Ovary (tissue), 9 donors: Measurements from ENCODE around the gene ADD2. TPM values are rescaled to one million over a fixed set of nuclear protein-coding genes. Genes with fewer than 3 reads are reported as not detected.

Experiments
- DNase-seq, 5 donors: peaks; one replicate each; pipeline ENCODE4 v3.0.0-alpha.2; 2019 to 2020
- H3K27ac ChIP-seq, 2 donors: fragments of 200-600 bp; one replicate each; pipeline versions ENCODE4 v1.5.1 to v1.8.0; 2019 to 2022
- H3K27me3 ChIP-seq: fragments of 200-600 bp; one replicate; pipeline ENCODE4 v1.8.0; 2022
- H3K36me3 ChIP-seq: fragments of 200-600 bp; sonication (generic); one replicate; pipeline ENCODE4 v1.5.1; 2019
- H3K4me1 ChIP-seq: one replicate; pipeline ENCODE4 v1.8.1; 2013; ENCODE audit warnings: mild to moderate bottlenecking, moderate library complexity; ENCODE audit not compliant: insufficient read depth
- H3K4me3 ChIP-seq: fragments of 200-600 bp; sonication (generic); one replicate; pipeline ENCODE4 v1.5.1; 2017
- H3K9me3 ChIP-seq, 2 donors: fragments of 200-600 bp in 1 of 2; sonication (generic) in 1 of 2; one replicate each; pipeline versions ENCODE4 v1.5.1 to v1.8.1; 2013 to 2019; ENCODE audit warnings: mild to moderate bottlenecking in 1 of 2, moderate library complexity in 1 of 2
- CTCF ChIP-seq, 3 donors: fragments of 450-650 bp in 2 of 3; fragments of 200-600 bp in 1 of 3; IDR thresholded peaks; one replicate each; pipeline versions ENCODE4 v1.5.1 to v1.8.0; 2016 to 2022; ENCODE audit warnings: antibody characterized with exemption in 3 of 3, mild to moderate bottlenecking in 1 of 3
- EP300 ChIP-seq: sonication (generic); formaldehyde crosslinking; IDR thresholded peaks from one replicate; pipeline ENCODE4 v1.6.1; 2017; ENCODE audit warnings: antibody characterized with exemption
- POLR2A ChIP-seq: fragments of 450-650 bp; IDR thresholded peaks from one replicate; pipeline ENCODE4 v1.6.1; 2017; ENCODE audit warnings: antibody characterized with exemption, mild to moderate bottlenecking, moderate library complexity
- whole genome bisulfite sequencing, 3 donors: extraction: QIAGEN DNeasy Blood & Tissue Kit in 1 of 3; methylation state at CpG; one replicate each; pipeline versions ENCODE4 v1.1.5 to v1.1.7; 2013 to 2017; 5-methylcytosine and 5-hydroxymethylcytosine counted together
- intact Hi-C, 4 donors: fragments of 100-400 bp; cut with DNase I; formaldehyde crosslinking; loops; one replicate each; pipeline versions ENCODE4 v1.11.0 to v1.15.1; 2022 to 2023
- polyA plus RNA-seq, 2 donors: library from polyadenylated mRNA; stranded (reverse); fragments of 200-250 nt in 1 of 2; fragments of 350-450 nt in 1 of 2; fragmentation: Illumina TruSeq in 1 of 2; extraction: RNeasy Lipid Tissue Mini Kit (QIAGEN cat#74804) in 1 of 2; gene quantifications; one replicate each; pipeline ENCODE4 v1.2.3, GENCODE V29; 2013 to 2014
- total RNA-seq, 7 donors: library from RNA; depleted of rRNA in 2 of 7; stranded (reverse); fragments of >200 nt in 2 of 7; fragmentation: NEBNext Ultra II Directional in 3 of 7; extraction: Animal tissue kit (Norgen Biotek cat#: 25700) in 3 of 7; gene quantifications; one replicate each; pipeline versions ENCODE4 v1.1.0 to v1.2.4, GENCODE V29; 2016 to 2023
- donor health status: DM: no; HTN: no; CAD: no; lungs with moderate emphysema.
- donor health status: DM: no; HTN: no; CAD: no.
- donor health status: Bipolar disorder and iron deficiency.
- donor health status: DM: yes; HTN: yes; CAD: no.
- donor health status: DM: no; HTN: no; CAD: no.
- donor health status: DM: yes; HTN: yes; CAD: no.

Gene ADD2
- total and polyA plus RNA-seq, 9 donors = 0.29 to 6.2 (median 0.82) TPM

GRCh38 chr2:70718736-70719135 is 49.3 kb downstream of the ADD2 start:
- no peaks in the 10 kb centered on the region for H3K36me3 ChIP-seq
- H3K9me3 ChIP-seq = no peaks in the 10 kb centered on the region
- DNase-seq = no peak
- no peak overlapping the region for H3K27ac ChIP-seq
- H3K27me3 ChIP-seq = no peaks in the 10 kb centered on the region
- TF ChIP-seq EP300 = no peak
- TF ChIP-seq POLR2A = no peak
- no peak for TF ChIP-seq CTCF (IDR thresholded peaks at IDR 0.05)
- H3K4me1 ChIP-seq = no peaks in the 10 kb centered on the region
- WGBS, 3 donors = 88 to 94% (median 90%) methylated on average over 2 of the region's 2 CpGs
- H3K4me3 ChIP-seq = no peak overlapping the region
- intact Hi-C loops = no loop called here

GRCh38 chr2:70718241-70718640 is 49.8 kb downstream of the ADD2 start:
- Histone ChIP-seq H3K4me1 (no peaks in the 10 kb centered on the region), H3K36me3 (no peaks in the 10 kb centered on the region), H3K27ac (no peak overlapping the region), H3K4me3 (no peak overlapping the region), H3K27me3 (no peaks in the 10 kb centered on the region), H3K9me3 (no peaks in the 10 kb centered on the region)
- 84 to 94% (median 92%) methylated on average over 2 of the region's 2 CpGs for WGBS, 3 donors
- intact Hi-C loops = no loop called here
- DNase-seq = no peak
- no peak for TF ChIP-seq CTCF (IDR thresholded peaks at IDR 0.05)
- TF ChIP-seq POLR2A = no peak
- no peak for TF ChIP-seq EP300

GRCh38 chr2:70717431-70718038 is 50.5 kb downstream of the ADD2 start:
- DNase-seq = no peak
- H3K4me1 ChIP-seq = no peaks in the 10 kb centered on the region
- no peaks in the 10 kb centered on the region for H3K9me3 ChIP-seq
- intact Hi-C loops = no loop called here
- H3K27me3 ChIP-seq = no peaks in the 10 kb centered on the region
- no peaks in the 10 kb centered on the region for H3K36me3 ChIP-seq
- no peak for TF ChIP-seq EP300
- TF ChIP-seq POLR2A = no peak
- no peak for TF ChIP-seq CTCF (IDR thresholded peaks at IDR 0.05)
- 60 to 64% (median 61%) methylated on average over 7 of the region's 7 CpGs for WGBS, 3 donors
- H3K4me3 ChIP-seq = no peak overlapping the region
- no peak overlapping the region for H3K27ac ChIP-seq

GRCh38 chr2:70716951-70717350 is 51.0 kb downstream of the ADD2 start:
- WGBS, 3 donors = 83 to 85% (median 84%) methylated on average over 3 of the region's 3 CpGs
- no peak for TF ChIP-seq EP300
- TF ChIP-seq CTCF (IDR thresholded peaks at IDR 0.05) = no peak
- no peak for TF ChIP-seq POLR2A
- Histone ChIP-seq H3K36me3 (no peaks in the 10 kb centered on the region), H3K27ac (no peak overlapping the region), H3K27me3 (no peaks in the 10 kb centered on the region), H3K9me3 (no peaks in the 10 kb centered on the region), H3K4me1 (no peaks in the 10 kb centered on the region), H3K4me3 (no peak overlapping the region)
- intact Hi-C loops = no loop called here
- no peak for DNase-seq
